Measurements from ENCODE around the gene USP22. TPM values are rescaled to one million over a fixed set of nuclear protein-coding genes. Genes with fewer than 3 reads are reported as not detected.

USP22 gene
- total RNA-seq, 1 experiment from 2014 or later = 224 TPM

DNA sequence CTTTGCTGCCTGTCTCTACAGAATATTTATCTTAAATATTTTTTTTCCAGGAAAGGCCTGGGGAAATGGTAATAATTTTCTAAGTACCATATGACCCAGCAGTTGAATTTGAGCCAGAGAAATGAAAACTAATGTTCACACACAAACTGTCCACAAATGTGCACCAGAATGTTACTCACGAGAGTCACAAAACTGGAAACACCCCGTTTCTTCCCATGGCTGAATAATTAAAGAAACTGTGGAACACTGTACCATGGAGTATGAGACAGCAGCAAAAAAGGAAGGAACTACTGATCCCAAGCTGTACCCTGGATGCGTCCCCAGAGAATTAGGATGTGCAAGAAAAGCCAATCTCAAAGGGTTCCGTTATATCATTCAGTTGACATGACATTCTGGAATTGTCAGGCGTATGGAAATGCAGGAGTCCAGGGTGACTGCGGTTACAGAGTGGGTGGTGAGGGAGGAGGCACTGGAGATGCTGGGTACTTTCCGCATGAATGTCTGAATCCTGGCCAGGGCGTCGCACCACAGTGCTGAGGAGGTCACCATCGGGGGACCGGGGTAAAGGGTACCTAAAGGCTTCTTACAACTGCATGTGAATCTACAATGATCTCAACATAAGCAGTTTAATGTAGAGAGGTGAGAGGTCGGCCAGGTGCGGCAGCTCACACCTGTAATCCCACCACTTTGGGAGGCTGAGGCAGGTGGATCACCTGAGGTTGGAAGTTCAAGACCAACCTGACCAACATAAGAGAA is 34.5 kb downstream of the USP22 start:
- in situ Hi-C loops (cut with HindIII; ENCODE audit: low pct_unique_long_range_greater_than_20kb, low sequenced_read_pairs) (no loop called here), intact Hi-C loops (cut with micrococcal nuclease; ENCODE audit: unreplicated experiment) (no loop called here)
- no peak overlapping the region for H3K4me3 ChIP-seq (ENCODE audit: low read depth in 2 of 2, low read length in 2 of 2)
- peaks cover 37% of the 10 kb centered on the region for H3K36me3 ChIP-seq (ENCODE audit: control insufficient read depth, insufficient read depth, low read length)
- ChIA-PET CTCF (no interaction called here), POLR2A (no interaction called here)
- no peaks in the 10 kb centered on the region for H3K4me1 ChIP-seq (ENCODE audit: control insufficient read depth, insufficient read depth, low read length)
- H3K27ac ChIP-seq (ENCODE audit: low read length) = no peak overlapping the region
- BruUV-seq (replicated peaks) = no TSS peak
- no peaks in the 10 kb centered on the region for H3K9me3 ChIP-seq (ENCODE audit: control insufficient read depth, insufficient read depth, low read depth, low read length)
- no peaks in the 10 kb centered on the region for H3K27me3 ChIP-seq (ENCODE audit: control insufficient read depth, insufficient read depth, low read length)
- DNase-seq (ENCODE audit: low read depth, low spot score) (no peak), ATAC-seq (no peak)
- TF ChIP-seq TCF7L2 (IDR thresholded peaks at IDR 0.05; ENCODE audit: low read depth, low read length) = no peak
- TF ChIP-seq POLR2AphosphoS5 (IDR thresholded peaks at IDR 0.05; ENCODE audit: low read depth, low read length) = no peak
- TF ChIP-seq REST (IDR thresholded peaks at IDR 0.05; ENCODE audit: insufficient read depth in 1 of 2, low read depth in 2 of 2, low read length in 1 of 2) = no peak
- TF ChIP-seq SIN3A (IDR thresholded peaks at IDR 0.05; ENCODE audit: borderline replicate concordance, insufficient read depth, low read depth, low read length) = no peak
- TF ChIP-seq CTCF (IDR thresholded peaks at IDR 0.05) = no peak

- ATAC-seq (no peak), DNase-seq (ENCODE audit: low read depth, low spot score) (no peak)
- Histone ChIP-seq H3K36me3 (ENCODE audit: control insufficient read depth, insufficient read depth, low read length) (peaks cover 33% of the 10 kb centered on the region), H3K9me3 (ENCODE audit: control insufficient read depth, insufficient read depth, low read depth, low read length) (no peaks in the 10 kb centered on the region), H3K27ac (ENCODE audit: low read length) (no peak overlapping the region), H3K4me3 (ENCODE audit: low read depth in 2 of 2, low read length in 2 of 2) (no peak overlapping the region), H3K4me1 (ENCODE audit: control insufficient read depth, insufficient read depth, low read length) (no peaks in the 10 kb centered on the region), H3K27me3 (ENCODE audit: control insufficient read depth, insufficient read depth, low read length) (no peaks in the 10 kb centered on the region)
- in situ Hi-C loops (cut with HindIII; ENCODE audit: low pct_unique_long_range_greater_than_20kb, low sequenced_read_pairs) = no loop called here
- BruUV-seq (replicated peaks) = no TSS peak
- TF ChIP-seq CTCF (IDR thresholded peaks at IDR 0.05) (no peak), SIN3A (IDR thresholded peaks at IDR 0.05; ENCODE audit: borderline replicate concordance, insufficient read depth, low read depth, low read length) (no peak), TCF7L2 (IDR thresholded peaks at IDR 0.05; ENCODE audit: low read depth, low read length) (no peak)
- intact Hi-C loops (cut with micrococcal nuclease; ENCODE audit: unreplicated experiment) = no loop called here
- POLR2A ChIA-PET = no interaction called here
- CTCF ChIA-PET = no interaction called here
These were observed 35.2 kb downstream of the USP22 start for GRCh38 chr17:21007646-21008045.
